WTC11 (cell line): ENCODE measurements around the gene C6. TPM values are rescaled to one million over a fixed set of nuclear protein-coding genes. Genes with fewer than 3 reads are reported as not detected.

Experiments
- ATAC-seq: fragments of 200-7000 bp; cut with Tn5 transposase; 2 replicates; pipeline ENCODE4 v1.10.0; 2021; ENCODE audit warnings: mild to moderate bottlenecking, moderate library complexity
- CTCF ChIA-PET: fragments of 300-600 bp; sonication (Branson Sonifier 250); formaldehyde crosslinking; loops from one replicate; lab custom pipeline; 2021; ENCODE audit warnings: antibody characterized with exemption; lab: Charles Lee
- POLR2A ChIA-PET: fragments of 350-600 bp; sonication (Branson Sonifier 250); formaldehyde crosslinking; loops from one replicate; lab custom pipeline; 2021; ENCODE audit warnings: antibody characterized with exemption; lab: Charles Lee
- DNase-seq: peaks from one replicate; pipeline ENCODE4 v3.0.0; 2021; ENCODE audit warnings: low spot score
- H3K27ac Mint-ChIP-seq: 2 replicates; pipeline ENCODE4 v1.8.0; 2021; ENCODE audit warnings: mixed read lengths
- H3K27me3 Mint-ChIP-seq: 2 replicates; pipeline ENCODE4 v1.8.0; 2021; ENCODE audit warnings: low read depth, mild to moderate bottlenecking, moderate library complexity, mixed read lengths
- H3K36me3 Mint-ChIP-seq: 2 replicates; pipeline ENCODE4 v1.8.0; 2021; ENCODE audit warnings: mixed read lengths
- H3K4me1 Mint-ChIP-seq: 2 replicates; pipeline ENCODE4 v1.8.0; 2022; ENCODE audit warnings: mixed read lengths
- H3K4me3 Mint-ChIP-seq: 2 replicates; pipeline ENCODE4 v1.8.0; 2021; ENCODE audit warnings: mild to moderate bottlenecking, moderate library complexity, mixed read lengths
- H3K9me3 Mint-ChIP-seq: 2 replicates; pipeline ENCODE4 v1.8.0; 2021; ENCODE audit warnings: mixed read lengths
- ARID4B ChIP-seq: sonication (generic); formaldehyde crosslinking; IDR thresholded peaks from 2 replicates; pipeline ENCODE4 v1.8.0; 2023; ENCODE audit warnings: missing genetic modification reagents, mild to moderate bottlenecking, borderline replicate concordance
- ATF1 ChIP-seq: sonication (generic); formaldehyde crosslinking; IDR thresholded peaks from 2 replicates; pipeline ENCODE4 v1.8.1; 2023; ENCODE audit warnings: mild to moderate bottlenecking, moderate library complexity, missing genetic modification reagents
- CDX4 ChIP-seq: fragments of 250-450 bp; sonication (Bioruptor Pico); IDR thresholded peaks from 2 replicates; pipeline ENCODE4 v1.9.0; 2021; ENCODE audit warnings: moderate library complexity, mild to moderate bottlenecking, inconsistent platforms, borderline replicate concordance
- CREM ChIP-seq: sonication (generic); formaldehyde crosslinking; IDR thresholded peaks from 2 replicates; pipeline ENCODE4 v1.8.1; 2022; ENCODE audit warnings: mild to moderate bottlenecking, missing genetic modification reagents, moderate library complexity
- E2F5 ChIP-seq: sonication (generic); formaldehyde crosslinking; IDR thresholded peaks from 2 replicates; pipeline ENCODE4 v1.8.1; 2022; ENCODE audit warnings: mild to moderate bottlenecking, moderate library complexity, missing genetic modification reagents
- EMX1 ChIP-seq: fragments of 250-450 bp; sonication (Bioruptor Pico); IDR thresholded peaks from 2 replicates; pipeline ENCODE4 v1.8.0; 2021; ENCODE audit warnings: mild to moderate bottlenecking
- FOXK1 ChIP-seq: sonication (generic); formaldehyde crosslinking; IDR thresholded peaks from 2 replicates; pipeline ENCODE4 v1.8.0; 2022; ENCODE audit warnings: mild to moderate bottlenecking, moderate library complexity, missing genetic modification reagents
- FOXP1 ChIP-seq: sonication (generic); formaldehyde crosslinking; IDR thresholded peaks from 2 replicates; pipeline ENCODE4 v1.8.0; 2022; ENCODE audit warnings: missing genetic modification reagents, mild to moderate bottlenecking, moderate library complexity, borderline replicate concordance
- HMGXB4 ChIP-seq: sonication (generic); formaldehyde crosslinking; IDR thresholded peaks from 2 replicates; pipeline ENCODE4 v1.8.1; 2023; ENCODE audit warnings: mild to moderate bottlenecking, moderate library complexity, missing genetic modification reagents
- JAZF1 ChIP-seq: fragments of 250-450 bp; sonication (Bioruptor Pico); IDR thresholded peaks from 2 replicates; pipeline ENCODE4 v1.9.0; 2021; ENCODE audit warnings: moderate library complexity, mild to moderate bottlenecking, inconsistent platforms
- KAT7 ChIP-seq: sonication (generic); formaldehyde crosslinking; IDR thresholded peaks from 2 replicates; pipeline ENCODE4 v1.8.1; 2023; ENCODE audit warnings: missing genetic modification reagents, mild to moderate bottlenecking, borderline replicate concordance
- NFE2L1 ChIP-seq: sonication (generic); formaldehyde crosslinking; IDR thresholded peaks from 2 replicates; pipeline ENCODE4 v1.8.1; 2023; ENCODE audit warnings: missing genetic modification reagents
- NR1H2 ChIP-seq: sonication (generic); formaldehyde crosslinking; IDR thresholded peaks from 2 replicates; pipeline ENCODE4 v1.9.0; 2021; ENCODE audit warnings: mild to moderate bottlenecking, moderate library complexity, missing genetic modification reagents
- USF1 ChIP-seq: sonication (generic); formaldehyde crosslinking; IDR thresholded peaks from 2 replicates; pipeline ENCODE4 v1.8.0; 2022; ENCODE audit warnings: mild to moderate bottlenecking, missing genetic modification reagents
- ZMAT4 ChIP-seq: fragments of 250-450 bp; sonication (Bioruptor Pico); IDR thresholded peaks from 2 replicates; pipeline ENCODE4 v1.9.0; 2021; ENCODE audit warnings: mild to moderate bottlenecking
- ZNF121 ChIP-seq: sonication (generic); formaldehyde crosslinking; IDR thresholded peaks from 2 replicates; pipeline ENCODE4 v1.8.0; 2023; ENCODE audit warnings: missing genetic modification reagents
- ZNF219 ChIP-seq: sonication (generic); formaldehyde crosslinking; IDR thresholded peaks from 2 replicates; pipeline ENCODE4 v1.8.0; 2023; ENCODE audit warnings: missing genetic modification reagents, mild to moderate bottlenecking, borderline replicate concordance
- ZNF281 ChIP-seq: sonication (generic); formaldehyde crosslinking; IDR thresholded peaks from 2 replicates; pipeline ENCODE4 v1.8.0; 2023; ENCODE audit warnings: mild to moderate bottlenecking, missing genetic modification reagents
- ZNF423 ChIP-seq: fragments of 250-450 bp; sonication (Bioruptor Pico); IDR thresholded peaks from 2 replicates; pipeline ENCODE4 v2.1.2; 2022; ENCODE audit warnings: mild to moderate bottlenecking, moderate library complexity
- total RNA-seq: library from RNA; stranded (reverse); gene quantifications from 3 replicates; pipeline ENCODE4 v1.2.3, GENCODE V29; 2021

Gene C6
- total RNA-seq, 1 experiment from 2014 or later, result 0.13 TPM

- POLR2A ChIA-PET, result no interaction called here
- no peak for DNase-seq
- ATAC-seq, result no peak
- no peak overlapping the region for H3K27ac Mint-ChIP-seq
- H3K9me3 Mint-ChIP-seq, result peaks cover 22% of the 10 kb centered on the region
- TF ChIP-seq NR1H2 (CRISPR knock-in tag), result no peak
- TF ChIP-seq ATF1 (CRISPR knock-in tag), result no peak
- no peak for TF ChIP-seq HMGXB4
- CTCF ChIA-PET, result no interaction called here
- no peak overlapping the region for H3K4me3 Mint-ChIP-seq
- peaks cover 5% of the 10 kb centered on the region; the same call in 1 of the 2 replicates for H3K36me3 Mint-ChIP-seq
- H3K27me3 Mint-ChIP-seq, result no peaks in the 10 kb centered on the region
- H3K4me1 Mint-ChIP-seq, result peaks cover 15% of the 10 kb centered on the region
Measured at GRCh38 chr5:41250351-41250987, 37.1 kb upstream of the C6 start.

GRCh38 chr5:41247135-41247534, 33.8 kb upstream of the C6 start:
- peaks cover 9% of the 10 kb centered on the region for H3K9me3 Mint-ChIP-seq
- H3K4me3 Mint-ChIP-seq, result no peak overlapping the region
- no peaks in the 10 kb centered on the region for H3K27me3 Mint-ChIP-seq
- DNase-seq, result no peak
- no peak for ATAC-seq
- peaks cover 5% of the 10 kb centered on the region for H3K4me1 Mint-ChIP-seq
- ChIA-PET POLR2A (interaction anchor here (0.7 kb wide), 1 partner anchor 402 kb away, joined by 6 read pairs; no protein-coding TSS in a partner anchor), CTCF (no interaction called here)
- no peak overlapping the region for H3K27ac Mint-ChIP-seq
- TF ChIP-seq KAT7, result no peak
- H3K36me3 Mint-ChIP-seq, result no peaks in the 10 kb centered on the region

- Mint-ChIP-seq H3K36me3 (no peaks in the 10 kb centered on the region), H3K9me3 (peaks cover 9% of the 10 kb centered on the region), H3K27me3 (no peaks in the 10 kb centered on the region), H3K27ac (no peak overlapping the region), H3K4me1 (peaks cover 4% of the 10 kb centered on the region; the same call in 1 of the 2 replicates), H3K4me3 (no peak overlapping the region)
- ATAC-seq (no peak), DNase-seq (no peak)
- POLR2A ChIA-PET, result no interaction called here
- CTCF ChIA-PET, result no interaction called here
- TF ChIP-seq ZNF423 (CRISPR knock-in tag) (no peak), ZNF219 (CRISPR knock-in tag) (no peak), ZNF121 (CRISPR knock-in tag) (no peak), E2F5 (CRISPR knock-in tag) (no peak), NFE2L1 (CRISPR knock-in tag) (no peak), ZNF281 (CRISPR knock-in tag) (no peak), JAZF1 (no peak), ARID4B (CRISPR knock-in tag) (no peak), ZMAT4 (CRISPR knock-in tag) (no peak), FOXK1 (CRISPR knock-in tag) (no peak), CREM (CRISPR knock-in tag) (no peak), EMX1 (CRISPR knock-in tag) (no peak), USF1 (CRISPR knock-in tag) (no peak), FOXP1 (CRISPR knock-in tag) (no peak), CDX4 (no peak)
Measured at GRCh38 chr5:41246376-41246775, 33.0 kb upstream of the C6 start.
